Measurements from ENCODE around the gene TNIK.

DNA sequence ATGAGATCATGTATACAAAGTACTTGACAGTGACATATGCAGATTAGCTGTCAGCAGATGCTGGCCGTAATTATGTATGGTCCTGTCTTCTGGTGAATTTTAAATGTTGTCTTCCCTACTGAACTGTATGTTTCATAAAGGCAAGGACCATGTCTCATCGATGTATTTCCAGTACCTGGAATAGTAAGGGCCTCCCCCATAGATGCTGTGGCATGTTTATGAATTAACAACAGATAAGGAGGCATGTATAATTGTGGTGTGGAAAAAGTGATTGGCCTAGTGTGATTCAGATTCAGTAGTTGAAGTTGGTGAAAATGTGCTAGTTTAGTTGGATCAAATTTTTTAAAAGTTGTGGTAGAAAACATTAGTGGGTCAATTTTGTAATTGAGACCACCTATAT lies 231.0 kb downstream of the TNIK start:
- TF ChIP-seq POLR2AphosphoS5 (IDR thresholded peaks at IDR 0.05; ENCODE audit: low read depth, low read length) (no peak), POLR2A (IDR thresholded peaks at IDR 0.05; ENCODE audit: low read depth, low read length) (no peak), TAF1 (IDR thresholded peaks at IDR 0.05; ENCODE audit: borderline replicate concordance, low read depth, low read length) (no peak)

Measured in GM12892 (cell line).